Activated CD4-positive, CD25-positive, alpha-beta regulatory T cell treated with anti-CD3 and anti-CD28 coated beads, Interleukin-2, amount 50 U/mL, for 72 hours (primary cell): ENCODE data around the gene TRIM31.
A peak's percentile ranks its signal among the peaks of the same experiment; 100 is the strongest.

ENCODE experiments used
- DNase-seq: peaks from one replicate; pipeline ENCODE4 v3.0.0; 2021

The TRIM31 gene

DNA sequence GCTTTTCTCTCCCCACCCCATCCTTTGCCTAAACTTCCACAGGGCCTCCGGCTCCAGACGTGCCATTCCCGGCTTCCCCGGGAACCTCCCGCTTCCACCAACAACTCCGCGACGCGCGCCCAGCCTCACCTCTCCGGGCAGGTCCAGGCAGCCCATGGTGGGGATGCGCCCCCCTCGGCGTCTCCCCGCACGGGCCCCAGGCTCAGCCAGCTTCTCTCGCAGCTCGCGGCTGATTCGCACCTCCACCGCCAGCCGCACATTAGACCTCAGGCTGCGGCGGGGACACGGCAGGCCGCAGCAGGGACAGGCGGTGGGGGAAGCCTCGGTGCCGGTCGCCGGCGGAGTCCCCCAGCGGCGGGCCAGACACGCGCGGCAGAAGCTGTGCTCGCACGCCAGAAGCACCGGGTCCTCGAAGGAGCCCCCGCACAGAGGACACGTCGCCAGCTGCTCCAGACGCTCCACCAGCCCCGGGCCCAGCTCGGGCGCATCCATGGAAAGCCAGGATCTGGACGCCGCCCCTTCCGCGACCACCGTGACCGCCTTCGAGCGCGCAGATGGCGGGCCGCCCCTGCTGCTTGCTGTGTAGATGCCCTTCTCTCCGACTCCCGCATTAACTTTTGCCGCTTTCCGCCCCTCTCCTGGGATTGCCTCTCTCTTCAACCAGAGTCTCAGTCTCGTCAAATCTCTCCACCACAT is 37.6 kb downstream of the TRIM31 start, which contains the start of gene RNF39:
RNF39 (minus strand) TSS at position 676 of the 696 bp plus-strand sequence; CDS start at position 492, 184 bp downstream.
- DNase-seq, result no peak

DNA sequence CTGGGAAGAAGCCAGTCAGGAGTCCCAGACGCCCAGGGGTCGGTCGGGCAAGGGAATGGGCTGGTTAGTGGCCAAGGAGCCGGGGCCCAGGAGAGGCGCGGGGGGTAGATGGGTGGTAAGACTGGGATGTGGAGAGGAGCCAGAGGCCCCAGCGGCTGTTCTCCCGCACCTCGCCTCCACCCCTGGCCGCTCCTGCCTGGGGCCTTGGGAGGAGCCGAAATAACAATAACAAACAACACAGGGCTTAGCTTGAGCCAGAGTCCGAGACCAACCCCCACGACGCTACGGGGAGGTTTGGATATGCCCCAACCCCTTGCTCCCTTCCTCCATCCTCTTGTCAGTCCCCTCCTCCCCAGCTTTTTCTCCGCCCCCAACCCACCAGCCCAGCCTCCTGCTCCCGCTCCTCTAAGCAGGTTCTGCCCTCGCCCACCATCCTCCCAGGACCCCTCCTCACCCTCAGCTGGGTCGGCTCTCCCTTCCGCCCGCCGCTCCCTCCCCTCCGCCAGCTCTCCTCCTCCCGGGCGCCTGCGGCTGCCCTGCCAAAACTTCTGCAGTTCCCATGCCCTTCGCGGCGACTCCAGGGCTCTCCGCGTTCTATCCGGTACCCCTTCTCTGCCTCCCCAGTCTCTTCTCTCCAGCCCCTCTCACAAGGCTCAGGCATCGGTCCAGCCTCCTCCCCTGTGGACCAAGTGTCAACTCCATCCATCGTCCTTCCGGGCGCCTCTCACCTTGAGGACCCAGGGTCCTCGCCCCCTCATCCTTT is 38.4 kb downstream of the TRIM31 start:
- DNase-seq, result no peak

DNA sequence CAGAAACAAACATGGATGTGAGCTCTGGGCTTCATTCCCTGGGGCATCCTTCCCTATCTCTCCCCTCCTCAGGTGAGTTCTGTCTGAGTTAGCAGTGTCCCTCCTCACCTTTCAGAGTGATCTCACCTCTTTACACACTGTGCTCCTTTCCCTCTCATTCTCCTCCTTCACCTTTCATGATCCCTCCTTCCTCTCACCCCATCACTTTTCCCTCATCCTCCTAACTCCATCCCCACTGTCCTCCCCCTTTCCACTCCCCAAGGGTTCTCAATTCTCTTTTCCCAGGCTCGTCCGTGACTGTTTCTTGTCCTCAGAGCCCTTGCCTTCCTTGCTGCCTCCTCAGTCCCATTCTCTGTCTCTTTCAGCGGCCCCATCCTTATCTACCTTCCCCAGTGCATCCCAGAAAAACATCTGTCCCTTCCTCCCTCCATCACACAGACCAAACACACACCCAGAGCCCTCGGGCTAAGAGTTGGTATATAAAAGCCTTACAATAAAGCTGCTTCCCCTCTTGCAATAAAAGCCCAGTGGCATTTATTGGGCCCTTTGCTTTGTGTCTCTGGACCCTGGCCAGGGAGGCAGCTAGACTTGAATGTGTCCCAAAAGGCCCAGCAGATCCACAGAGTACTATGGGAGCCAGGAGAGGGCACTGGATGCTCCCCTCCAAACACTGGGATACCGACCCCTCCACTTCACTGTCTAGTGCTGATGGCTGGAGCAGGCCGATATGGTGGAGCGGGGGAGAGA is 39.2 kb downstream of the TRIM31 start:
- DNase-seq, result no peak

DNA sequence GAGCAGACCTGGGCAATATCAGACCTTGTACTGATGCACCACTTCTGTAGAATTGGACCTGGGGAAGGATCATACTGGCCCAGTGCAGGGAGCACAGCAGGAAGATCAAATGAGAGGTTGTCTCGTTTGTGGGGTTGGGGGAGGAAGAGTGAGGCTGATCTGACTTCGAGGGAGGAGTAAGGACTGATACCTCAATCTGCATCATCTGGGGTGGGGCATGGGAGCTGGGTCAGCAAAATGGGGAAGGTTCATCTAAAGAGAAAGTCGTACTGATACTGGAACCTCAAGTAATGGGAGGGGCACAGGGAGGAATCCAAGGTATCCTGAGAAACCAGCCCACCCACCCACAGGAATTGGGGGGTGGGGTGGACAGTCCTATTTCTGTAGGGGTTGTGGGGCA is 41.0 kb downstream of the TRIM31 start:
- DNase-seq, result no peak

DNA sequence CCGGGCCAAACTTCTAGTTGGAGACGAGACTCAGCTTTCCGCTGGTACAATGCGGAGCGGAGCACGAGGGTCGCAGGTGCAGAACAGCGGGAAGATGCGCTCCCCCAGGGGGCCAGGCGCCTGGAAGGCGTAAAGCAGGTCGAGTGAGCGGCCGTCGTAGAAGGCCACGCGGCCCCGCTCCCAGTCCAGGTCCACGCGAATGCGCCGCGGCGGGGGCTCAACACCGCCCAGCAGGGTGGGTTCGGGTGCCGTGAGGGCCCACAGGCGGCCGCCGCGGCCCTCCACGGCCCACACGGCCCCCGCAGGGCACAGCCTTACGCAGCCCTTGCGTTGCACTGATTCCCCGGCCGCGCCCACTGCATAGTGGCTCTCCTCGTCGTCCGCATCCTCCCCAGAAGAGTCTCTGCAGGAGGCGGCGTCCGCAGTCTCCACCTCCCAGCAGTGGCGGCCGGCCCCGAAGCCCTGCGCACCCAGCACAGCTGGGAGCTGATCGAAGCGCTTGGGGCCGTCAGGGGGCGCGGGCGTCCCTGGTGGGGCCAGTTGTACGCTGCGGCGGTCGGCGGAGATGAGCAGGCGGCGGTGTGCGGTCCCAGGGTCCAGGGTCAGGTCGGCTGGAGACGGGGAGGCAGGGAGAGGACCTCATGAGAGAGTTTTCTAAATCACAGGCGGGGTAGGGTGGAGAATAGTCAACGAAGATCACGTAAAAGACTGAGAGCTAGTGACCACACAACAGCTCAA is 41.6 kb downstream of the TRIM31 start:
- DNase-seq, result no peak

DNA sequence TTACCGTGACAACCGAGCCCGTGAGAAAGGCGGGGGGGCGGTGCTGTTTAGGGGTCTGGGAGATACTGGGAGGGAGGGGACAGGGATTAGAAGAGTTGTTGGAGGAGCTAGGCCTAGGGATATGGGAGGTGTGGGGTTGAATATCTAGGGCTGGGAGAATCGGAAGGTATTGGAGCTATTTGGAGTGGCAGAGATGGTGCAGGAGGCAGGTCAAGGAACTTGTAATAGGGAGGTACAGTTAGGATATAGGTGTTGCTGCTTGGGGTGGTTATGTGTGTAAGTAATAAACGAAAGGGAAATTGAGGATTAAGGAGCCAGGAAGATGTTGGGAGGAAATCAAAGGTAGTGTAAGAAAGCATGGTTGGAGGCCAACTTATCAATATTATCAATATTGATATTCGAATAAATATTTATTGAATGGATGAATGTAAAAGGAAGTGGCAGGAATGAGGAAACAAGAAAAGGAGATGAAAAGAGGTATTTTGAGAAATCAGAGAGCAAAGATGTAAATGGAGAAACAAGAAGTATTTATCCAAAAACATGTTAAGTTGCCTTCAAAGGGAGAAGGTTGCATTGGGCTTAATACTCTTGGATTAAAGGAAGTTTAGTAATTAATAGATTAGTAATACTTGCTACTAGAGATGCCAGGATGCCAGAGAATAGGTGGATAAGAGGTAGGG is 45.3 kb downstream of the TRIM31 start:
- no peak for DNase-seq

DNA sequence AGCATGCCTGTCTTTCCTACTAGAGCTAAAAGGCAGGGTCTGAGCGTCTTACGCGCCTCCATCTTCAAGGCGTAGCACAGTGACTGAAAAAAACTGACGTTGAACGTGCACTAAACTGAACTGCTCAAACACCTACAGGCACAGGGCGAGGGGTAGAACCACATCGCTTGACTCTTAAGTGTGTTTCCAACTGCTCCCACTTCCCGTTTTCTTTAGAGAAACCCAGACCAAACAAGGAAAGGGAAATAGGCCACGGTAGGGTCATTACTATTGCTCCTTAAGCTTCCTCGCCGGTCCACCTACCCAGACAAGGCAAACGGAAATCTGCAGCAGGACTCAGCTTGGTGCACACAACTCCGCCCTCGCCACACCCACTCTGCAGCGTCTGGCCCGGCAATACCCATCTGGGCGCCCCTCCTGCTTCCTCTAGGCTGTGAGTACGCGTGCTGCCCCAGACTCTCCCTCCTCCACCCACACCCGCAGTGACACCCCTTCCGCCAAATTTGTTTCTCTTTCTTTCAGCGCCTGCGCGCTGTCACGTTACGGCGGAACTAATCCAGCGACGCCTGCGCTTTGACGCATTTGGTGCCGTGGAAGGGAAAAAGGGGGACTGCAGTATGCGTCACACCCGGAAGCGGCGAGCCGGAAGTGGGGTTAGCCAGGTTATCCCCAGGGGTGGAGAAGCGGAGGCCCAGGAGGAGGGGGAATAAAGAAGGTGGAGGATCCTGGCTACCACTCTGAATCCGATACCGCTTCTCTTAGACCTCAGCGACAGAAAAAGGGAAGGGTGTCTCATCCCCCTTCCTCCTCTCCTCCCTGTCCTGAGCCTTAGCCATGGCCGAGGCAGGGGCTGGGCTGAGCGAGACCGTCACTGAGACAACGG is 46.1 kb downstream of the TRIM31 start, which contains the start of gene PPP1R11:
PPP1R11 (plus strand) TSS at position 622 of the 883 bp plus-strand sequence; CDS start at position 835, 213 bp downstream.
- DNase-seq, result peak; percentile 95

DNA sequence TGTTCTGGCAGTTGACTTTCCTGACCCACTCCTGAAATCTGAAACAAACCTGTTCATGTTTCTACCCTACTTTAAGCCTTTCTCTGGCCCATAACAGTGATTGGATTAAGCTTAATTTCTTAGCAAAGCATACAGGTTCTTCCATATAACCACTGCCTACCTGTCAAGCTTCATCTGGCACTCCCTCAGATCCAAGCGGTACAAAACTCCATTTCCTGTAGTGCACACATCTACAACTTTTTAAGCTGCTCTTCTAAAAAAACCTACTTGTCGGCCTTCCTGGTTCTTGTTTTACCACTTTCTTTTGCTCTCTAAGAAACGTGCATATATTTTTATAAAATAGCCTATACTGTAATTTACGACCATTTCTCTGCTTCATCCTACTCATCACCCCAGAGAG is 46.8 kb downstream of the TRIM31 start:
- no peak for DNase-seq

DNA sequence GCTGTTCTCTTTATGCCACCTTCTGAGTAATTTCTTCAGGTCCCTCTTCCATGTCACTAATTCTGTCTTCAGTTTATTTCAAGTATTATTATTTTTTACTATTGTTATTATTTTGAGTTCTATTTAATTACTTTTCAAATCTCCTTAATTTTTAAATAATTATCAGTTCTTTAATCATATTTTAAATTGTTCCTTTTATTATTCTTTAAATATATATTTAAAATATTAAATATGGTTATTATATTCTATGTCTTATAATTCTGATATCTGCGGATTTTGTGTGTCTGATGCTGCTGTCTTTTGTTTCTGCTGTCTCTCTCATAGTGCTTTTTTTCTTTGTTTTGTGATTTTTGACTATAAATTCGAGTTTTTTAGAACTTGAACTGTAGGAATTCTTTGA is 49.6 kb downstream of the TRIM31 start:
- no peak for DNase-seq

DNA sequence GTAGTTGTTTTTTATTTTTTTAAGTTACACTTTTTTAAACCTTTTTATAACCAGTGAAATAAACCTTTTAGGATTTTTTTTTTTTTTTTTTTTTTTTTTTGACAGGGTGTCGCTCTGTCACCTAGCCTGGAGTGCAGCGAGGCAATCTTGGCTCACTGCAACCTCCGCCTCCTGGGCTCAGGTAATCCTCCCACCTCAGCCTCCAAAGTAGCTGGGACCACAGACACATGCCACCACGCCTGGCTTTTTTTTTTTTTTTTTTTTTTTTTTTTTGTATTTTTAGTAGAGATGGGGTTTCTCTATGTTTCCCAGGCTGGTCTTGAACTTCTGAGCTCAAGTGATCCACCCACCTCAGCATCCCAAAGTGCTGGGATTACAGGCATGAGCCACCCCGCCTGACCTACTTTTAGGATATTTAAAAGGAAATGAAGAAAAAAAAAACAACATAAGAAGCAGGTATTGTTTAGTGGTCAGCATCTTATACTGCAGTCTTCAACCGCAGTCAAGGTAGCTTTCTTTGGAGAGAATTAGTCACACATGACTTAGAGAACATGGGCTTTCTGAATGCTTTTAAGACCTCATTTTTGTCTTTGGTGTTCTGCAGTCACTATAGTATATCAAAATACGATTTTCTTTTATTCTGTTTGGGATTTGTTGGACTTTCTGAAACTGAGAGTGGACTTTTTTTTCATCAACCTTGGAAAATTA is 50.3 kb downstream of the TRIM31 start:
- no peak for DNase-seq

DNA sequence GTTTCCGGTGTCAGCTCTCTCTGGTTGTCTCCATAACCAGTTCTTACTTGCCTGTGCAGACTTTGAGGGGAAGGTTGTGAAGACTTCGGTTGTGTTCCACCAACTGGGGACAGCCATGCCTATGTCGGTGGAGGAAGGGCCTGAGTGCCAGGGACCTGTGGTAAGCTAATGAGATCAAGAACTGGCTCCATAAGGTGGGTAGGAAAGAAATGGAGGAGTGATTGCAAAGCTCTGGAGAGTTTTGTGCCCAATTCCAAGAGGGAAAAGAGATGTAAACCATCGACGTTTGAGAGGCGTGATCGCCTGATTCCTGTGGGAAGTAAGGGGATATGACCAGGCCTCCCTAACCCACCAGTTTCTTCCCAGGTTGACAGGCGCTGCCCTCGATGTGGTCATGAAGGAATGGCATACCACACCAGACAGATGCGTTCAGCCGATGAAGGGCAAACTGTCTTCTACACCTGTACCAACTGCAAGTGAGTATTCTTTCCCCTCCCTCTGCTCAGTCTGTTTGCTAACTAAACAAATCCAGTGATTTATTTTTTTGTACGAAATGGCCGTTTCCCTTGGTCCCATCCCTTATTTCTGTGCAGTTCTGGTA is 50.9 kb downstream of the TRIM31 start:
- DNase-seq, result no peak

DNA sequence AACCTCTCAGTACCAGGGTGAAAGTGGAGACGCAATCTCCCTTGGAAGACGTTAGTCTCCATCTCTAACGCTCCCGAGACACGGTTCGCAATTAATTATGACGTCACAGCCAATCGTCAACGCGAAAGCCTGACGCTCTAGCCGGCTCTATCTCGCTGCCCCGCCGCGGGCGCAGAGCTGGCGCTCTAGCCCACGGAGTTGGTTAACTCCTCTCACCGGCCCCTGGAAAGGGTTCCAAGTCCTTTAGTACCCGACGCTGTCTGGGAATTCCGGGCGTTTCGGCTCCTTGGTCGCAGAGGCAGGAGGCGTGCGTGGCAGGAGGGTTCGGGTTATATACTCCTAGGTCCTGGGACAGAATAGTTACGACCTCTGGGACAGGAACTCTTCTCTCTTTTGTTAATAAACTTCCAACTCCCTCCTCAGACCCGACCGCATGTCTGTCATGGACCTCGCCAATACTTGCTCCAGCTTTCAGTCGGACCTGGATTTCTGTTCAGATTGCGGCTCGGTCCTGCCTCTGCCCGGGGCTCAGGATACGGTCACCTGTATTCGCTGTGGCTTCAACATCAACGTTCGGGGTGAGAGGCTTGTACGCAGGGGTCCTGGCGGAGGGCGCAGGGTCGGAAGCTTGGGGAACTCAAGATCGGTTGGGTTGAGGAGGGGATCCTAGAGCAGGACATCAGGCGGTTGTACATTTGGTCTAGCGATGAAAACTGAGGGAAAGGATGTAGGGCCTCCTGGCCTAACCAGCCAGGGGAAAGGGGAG is 51.6 kb downstream of the TRIM31 start, which contains the start of gene POLR1H:
POLR1H (plus strand) TSS at position 174 of the 766 bp plus-strand sequence; CDS start at position 434, 260 bp downstream.
- DNase-seq, result peak; percentile 74

DNA sequence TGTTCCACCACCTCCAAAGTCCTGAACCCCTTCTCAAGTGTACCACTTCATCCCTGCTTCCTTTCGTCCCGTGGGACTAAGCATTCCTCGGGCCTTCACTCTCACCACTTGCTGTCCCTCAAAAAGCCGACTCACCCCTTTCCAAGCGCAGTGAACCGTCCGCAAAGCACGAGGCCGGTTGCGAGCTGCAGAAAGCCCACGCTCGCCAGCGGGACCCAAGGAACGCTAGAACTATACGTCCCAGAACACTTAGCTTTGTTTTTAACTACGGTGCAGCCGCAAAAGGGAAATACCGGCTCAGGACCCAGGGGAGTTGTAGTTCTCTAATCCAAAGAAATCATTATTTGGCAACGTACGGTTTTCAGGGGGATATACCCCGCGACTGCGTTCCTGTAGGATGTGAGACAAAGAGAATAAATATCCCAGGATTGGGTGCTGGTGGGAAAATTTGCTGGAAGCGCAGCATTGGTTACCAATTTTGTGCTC is 52.2 kb downstream of the TRIM31 start:
- no peak for DNase-seq

DNA sequence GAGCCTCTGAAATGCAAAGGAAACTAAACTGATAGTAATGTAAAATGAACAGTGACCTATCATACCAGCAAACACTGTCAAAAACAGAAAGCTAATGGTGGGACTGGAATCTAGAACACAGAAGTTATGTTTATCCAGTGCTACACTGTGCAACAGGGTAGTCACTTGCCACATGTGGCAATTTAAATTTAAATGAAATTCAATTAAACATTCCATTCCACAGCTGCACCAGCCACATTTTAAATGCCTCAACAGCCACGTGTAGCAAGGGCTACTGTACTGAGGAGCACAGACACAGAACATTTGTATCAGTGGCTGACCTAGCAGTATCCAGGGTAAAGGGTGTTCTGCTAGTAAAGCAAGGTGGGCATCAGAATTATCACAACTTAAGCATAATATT is 57.4 kb downstream of the TRIM31 start:
- no peak for DNase-seq

DNA sequence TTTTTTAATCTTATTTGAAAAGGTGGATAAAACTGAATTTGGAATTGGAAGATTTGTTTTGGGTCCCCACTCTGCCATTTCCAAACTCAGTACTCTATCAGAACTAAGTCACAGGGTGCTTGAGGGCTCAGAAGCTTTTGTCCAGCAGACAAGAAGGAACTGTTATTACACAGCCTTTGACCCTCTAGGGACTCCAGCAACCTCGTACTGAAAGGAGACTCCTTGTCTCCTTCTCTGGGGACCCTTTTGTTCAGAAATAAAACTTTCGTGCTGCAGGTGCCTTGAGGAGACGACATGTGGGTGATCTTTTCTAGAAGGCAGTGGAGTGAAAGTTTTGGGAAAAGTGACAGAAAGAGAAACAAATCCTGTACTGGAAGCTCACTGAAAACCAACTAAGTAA is 59.2 kb downstream of the TRIM31 start:
- DNase-seq, result no peak
